ENCODE measurements around the gene DDX55. TPM values are rescaled to one million over a fixed set of nuclear protein-coding genes. Genes with fewer than 3 reads are reported as not detected.

The DDX55 gene
- total and polyA plus RNA-seq, 2 of the 13 experiments (the other 11 are each of a cell fraction or from before 2014, with no cell fraction given), result 22.2 to 37.0 TPM

DNA sequence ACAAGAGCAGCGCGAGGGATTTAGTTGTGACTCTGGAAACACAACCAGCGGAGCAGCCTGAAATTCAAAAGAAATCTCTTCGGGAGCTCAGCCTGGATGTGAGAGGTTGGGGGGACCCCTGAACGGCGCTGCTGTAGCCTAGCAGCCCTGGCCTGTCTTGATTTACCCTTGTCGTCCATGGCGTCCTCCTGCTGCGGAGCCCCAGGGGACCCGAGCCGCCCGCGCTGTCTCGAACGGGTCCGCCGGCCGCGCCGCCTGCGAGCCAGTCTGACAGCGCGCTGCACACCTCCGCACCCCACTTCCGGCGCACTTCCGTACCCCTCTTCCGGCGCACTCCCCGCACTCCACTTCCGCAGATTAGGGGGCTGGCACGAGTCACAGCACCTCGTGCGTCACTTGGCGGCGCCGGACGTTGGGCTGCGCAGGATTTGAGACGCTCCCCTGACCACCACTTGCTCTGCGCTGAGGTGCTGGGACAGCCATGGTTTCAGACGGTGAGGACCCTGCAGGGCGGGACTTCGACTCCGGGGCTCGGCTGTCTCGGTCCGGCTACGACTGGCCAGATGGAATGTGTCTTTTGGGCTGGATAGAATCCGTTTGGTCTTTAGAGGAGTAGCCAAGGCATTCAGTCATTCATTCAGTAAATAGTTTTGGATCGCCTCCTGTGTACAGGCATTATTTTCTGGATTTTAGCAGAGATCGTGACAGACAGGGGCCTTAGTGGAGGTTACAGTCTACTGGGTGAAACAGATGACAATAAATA, 31.7 kb downstream of the DDX55 start, which contains the start of the genes EIF2B1 and GTF2H3 (continued):
- TF ChIP-seq, protein P1, sequence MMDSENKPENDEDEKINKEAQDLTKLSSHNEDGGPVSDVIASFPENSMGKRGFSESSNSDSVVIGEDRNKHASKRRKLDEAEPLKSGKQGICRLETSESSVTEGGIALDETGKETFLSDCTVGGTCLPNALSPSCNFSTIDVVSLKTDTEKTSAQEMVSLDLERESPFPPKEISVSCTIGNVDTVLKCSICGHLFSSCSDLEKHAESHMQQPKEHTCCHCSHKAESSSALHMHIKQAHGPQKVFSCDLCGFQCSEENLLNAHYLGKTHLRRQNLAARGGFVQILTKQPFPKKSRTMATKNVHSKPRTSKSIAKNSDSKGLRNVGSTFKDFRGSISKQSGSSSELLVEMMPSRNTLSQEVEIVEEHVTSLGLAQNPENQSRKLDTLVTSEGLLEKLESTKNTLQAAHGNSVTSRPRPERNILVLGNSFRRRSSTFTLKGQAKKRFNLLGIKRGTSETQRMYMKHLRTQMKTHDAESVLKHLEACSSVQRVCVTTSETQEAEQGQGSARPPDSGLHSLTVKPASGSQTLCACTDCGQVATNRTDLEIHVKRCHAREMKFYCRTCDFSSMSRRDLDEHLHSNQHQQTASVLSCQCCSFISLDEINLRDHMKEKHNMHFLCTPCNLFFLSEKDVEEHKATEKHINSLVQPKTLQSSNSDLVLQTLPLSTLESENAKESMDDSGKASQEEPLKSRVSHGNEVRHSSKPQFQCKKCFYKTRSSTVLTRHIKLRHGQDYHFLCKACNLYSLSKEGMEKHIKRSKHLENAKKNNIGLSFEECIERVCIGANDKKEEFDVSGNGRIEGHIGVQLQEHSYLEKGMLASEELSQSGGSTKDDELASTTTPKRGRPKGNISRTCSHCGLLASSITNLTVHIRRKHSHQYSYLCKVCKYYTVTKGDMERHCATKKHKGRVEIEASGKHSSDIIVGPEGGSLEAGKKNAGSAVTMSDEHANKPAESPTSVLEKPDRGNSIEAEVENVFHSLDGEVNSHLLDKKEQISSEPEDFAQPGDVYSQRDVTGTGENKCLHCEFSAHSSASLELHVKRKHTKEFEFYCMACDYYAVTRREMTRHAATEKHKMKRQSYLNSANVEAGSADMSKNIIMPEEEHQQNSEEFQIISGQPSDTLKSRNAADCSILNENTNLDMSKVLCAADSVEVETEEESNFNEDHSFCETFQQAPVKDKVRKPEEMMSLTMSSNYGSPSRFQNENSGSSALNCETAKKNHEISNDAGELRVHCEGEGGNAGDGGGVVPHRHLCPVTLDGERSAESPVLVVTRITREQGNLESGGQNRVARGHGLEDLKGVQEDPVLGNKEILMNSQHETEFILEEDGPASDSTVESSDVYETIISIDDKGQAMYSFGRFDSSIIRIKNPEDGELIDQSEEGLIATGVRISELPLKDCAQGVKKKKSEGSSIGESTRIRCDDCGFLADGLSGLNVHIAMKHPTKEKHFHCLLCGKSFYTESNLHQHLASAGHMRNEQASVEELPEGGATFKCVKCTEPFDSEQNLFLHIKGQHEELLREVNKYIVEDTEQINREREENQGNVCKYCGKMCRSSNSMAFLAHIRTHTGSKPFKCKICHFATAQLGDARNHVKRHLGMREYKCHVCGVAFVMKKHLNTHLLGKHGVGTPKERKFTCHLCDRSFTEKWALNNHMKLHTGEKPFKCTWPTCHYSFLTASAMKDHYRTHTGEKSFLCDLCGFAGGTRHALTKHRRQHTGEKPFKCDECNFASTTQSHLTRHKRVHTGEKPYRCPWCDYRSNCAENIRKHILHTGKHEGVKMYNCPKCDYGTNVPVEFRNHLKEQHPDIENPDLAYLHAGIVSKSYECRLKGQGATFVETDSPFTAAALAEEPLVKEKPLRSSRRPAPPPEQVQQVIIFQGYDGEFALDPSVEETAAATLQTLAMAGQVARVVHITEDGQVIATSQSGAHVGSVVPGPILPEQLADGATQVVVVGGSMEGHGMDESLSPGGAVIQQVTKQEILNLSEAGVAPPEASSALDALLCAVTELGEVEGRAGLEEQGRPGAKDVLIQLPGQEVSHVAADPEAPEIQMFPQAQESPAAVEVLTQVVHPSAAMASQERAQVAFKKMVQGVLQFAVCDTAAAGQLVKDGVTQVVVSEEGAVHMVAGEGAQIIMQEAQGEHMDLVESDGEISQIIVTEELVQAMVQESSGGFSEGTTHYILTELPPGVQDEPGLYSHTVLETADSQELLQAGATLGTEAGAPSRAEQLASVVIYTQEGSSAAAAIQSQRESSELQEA (CRISPR knock-in tag; IDR thresholded peaks at IDR 0.05; ENCODE audit: not compliant biosample characterization), result peak; percentile 47
- TF ChIP-seq, protein P2, sequence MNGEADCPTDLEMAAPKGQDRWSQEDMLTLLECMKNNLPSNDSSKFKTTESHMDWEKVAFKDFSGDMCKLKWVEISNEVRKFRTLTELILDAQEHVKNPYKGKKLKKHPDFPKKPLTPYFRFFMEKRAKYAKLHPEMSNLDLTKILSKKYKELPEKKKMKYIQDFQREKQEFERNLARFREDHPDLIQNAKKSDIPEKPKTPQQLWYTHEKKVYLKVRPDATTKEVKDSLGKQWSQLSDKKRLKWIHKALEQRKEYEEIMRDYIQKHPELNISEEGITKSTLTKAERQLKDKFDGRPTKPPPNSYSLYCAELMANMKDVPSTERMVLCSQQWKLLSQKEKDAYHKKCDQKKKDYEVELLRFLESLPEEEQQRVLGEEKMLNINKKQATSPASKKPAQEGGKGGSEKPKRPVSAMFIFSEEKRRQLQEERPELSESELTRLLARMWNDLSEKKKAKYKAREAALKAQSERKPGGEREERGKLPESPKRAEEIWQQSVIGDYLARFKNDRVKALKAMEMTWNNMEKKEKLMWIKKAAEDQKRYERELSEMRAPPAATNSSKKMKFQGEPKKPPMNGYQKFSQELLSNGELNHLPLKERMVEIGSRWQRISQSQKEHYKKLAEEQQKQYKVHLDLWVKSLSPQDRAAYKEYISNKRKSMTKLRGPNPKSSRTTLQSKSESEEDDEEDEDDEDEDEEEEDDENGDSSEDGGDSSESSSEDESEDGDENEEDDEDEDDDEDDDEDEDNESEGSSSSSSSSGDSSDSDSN (CRISPR knock-in tag; IDR thresholded peaks at IDR 0.05), result peak; percentile 94
- TF ChIP-seq ZNF781 (CRISPR knock-in tag; IDR thresholded peaks at IDR 0.05; ENCODE audit: borderline replicate concordance, not compliant biosample characterization), result peak; percentile 82
- TF ChIP-seq, protein P3, sequence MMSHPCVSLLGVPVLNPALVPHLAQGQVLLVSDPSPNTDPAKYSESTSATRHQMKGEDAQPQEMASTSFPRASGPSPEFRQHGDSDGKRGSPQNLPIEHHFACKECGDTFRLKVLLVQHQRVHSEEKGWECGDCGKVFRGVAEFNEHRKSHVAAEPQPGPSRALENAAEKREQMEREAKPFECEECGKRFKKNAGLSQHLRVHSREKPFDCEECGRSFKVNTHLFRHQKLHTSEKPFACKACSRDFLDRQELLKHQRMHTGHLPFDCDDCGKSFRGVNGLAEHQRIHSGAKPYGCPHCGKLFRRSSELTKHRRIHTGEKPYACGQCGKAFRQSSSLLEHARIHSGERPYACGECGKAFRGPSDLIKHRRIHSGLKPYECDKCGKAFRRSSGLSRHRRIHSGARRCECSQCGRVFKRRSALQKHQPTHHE (CRISPR knock-in tag; IDR thresholded peaks at IDR 0.05; ENCODE audit: borderline replicate concordance), result peak; percentile 70; the same call in 1 of the 2 replicates
- TF ChIP-seq, protein P4, sequence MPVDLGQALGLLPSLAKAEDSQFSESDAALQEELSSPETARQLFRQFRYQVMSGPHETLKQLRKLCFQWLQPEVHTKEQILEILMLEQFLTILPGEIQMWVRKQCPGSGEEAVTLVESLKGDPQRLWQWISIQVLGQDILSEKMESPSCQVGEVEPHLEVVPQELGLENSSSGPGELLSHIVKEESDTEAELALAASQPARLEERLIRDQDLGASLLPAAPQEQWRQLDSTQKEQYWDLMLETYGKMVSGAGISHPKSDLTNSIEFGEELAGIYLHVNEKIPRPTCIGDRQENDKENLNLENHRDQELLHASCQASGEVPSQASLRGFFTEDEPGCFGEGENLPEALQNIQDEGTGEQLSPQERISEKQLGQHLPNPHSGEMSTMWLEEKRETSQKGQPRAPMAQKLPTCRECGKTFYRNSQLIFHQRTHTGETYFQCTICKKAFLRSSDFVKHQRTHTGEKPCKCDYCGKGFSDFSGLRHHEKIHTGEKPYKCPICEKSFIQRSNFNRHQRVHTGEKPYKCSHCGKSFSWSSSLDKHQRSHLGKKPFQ (CRISPR knock-in tag; IDR thresholded peaks at IDR 0.05; ENCODE audit: insufficient replicate concordance), result no peak
- TF ChIP-seq SMARCE1 (IDR thresholded peaks at IDR 0.05; ENCODE audit: borderline replicate concordance), result no peak
- TF ChIP-seq, protein P5, sequence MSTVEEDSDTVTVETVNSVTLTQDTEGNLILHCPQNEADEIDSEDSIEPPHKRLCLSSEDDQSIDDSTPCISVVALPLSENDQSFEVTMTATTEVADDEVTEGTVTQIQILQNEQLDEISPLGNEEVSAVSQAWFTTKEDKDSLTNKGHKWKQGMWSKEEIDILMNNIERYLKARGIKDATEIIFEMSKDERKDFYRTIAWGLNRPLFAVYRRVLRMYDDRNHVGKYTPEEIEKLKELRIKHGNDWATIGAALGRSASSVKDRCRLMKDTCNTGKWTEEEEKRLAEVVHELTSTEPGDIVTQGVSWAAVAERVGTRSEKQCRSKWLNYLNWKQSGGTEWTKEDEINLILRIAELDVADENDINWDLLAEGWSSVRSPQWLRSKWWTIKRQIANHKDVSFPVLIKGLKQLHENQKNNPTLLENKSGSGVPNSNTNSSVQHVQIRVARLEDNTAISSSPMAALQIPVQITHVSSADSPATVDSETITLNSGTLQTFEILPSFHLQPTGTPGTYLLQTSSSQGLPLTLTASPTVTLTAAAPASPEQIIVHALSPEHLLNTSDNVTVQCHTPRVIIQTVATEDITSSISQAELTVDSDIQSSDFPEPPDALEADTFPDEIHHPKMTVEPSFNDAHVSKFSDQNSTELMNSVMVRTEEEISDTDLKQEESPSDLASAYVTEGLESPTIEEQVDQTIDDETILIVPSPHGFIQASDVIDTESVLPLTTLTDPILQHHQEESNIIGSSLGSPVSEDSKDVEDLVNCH (CRISPR knock-in tag; IDR thresholded peaks at IDR 0.05), result no peak
- peak; percentile 96 for TF ChIP-seq TGIF2 (CRISPR knock-in tag; IDR thresholded peaks at IDR 0.05)
- peak; percentile 75; the same call in 1 of the 2 replicates for TF ChIP-seq MIXL1 (CRISPR knock-in tag; IDR thresholded peaks at IDR 0.05)
- TF ChIP-seq ZNF775 (CRISPR knock-in tag; IDR thresholded peaks at IDR 0.05; ENCODE audit: borderline replicate concordance), result no peak
- TF ChIP-seq ZNF569 (CRISPR knock-in tag; IDR thresholded peaks at IDR 0.05; ENCODE audit: borderline replicate concordance), result no peak

Measured in HepG2 (cell line).